ENCODE measurements around the gene PAFAH1B1.
"Not testable (repeated sequence)": the region's sequence is repeated elsewhere in the genome, so short reads cannot be mapped to it uniquely, and the experiment has no call there.

Gene PAFAH1B1

DNA sequence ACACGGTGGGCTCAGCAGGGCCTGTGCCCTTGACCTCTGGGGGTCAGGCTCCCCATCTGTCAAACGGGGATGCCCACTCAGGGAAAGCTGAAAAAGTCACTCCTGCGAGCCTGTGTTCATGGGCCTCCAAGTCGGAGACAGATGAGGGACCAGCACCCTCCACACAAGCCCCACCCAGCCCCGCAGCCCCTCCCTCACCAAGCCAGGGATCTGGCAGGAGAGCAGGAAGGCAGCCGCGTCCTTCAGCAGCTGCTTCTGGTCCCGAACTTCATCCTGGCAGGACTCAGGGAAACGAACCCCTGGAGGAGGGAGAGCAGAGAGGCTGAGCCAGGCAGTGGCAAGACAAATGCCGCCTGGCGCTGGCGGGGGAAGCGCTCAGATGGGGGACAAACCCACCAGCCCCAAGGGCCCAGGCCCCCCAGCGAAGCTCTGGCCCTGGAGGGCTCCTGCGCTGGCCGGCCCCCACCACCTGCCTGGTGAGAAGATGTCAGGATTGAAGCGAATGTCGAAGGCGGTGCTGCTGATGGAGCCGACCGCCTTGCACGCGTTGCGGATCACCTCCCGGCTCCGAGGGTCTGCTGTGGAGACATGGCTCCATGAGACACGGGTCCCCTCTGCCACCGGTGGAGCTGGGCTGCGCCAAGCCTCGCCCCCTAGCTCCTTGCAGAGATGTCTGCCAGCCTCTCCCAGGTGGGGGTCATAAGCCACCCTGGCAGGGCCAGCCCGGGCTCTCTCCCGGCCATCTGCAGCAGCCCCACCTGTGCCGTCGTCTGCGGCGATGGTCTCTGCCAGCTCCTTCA, 102.7 kb downstream of the PAFAH1B1 start:
- Histone ChIP-seq H3K79me2 (ENCODE audit: control insufficient read depth, insufficient read depth, low read length) (no peaks in the 10 kb centered on the region), H2BK5ac (ENCODE audit: low read length) (no peak overlapping the region), H2AK5ac (ENCODE audit: low read length) (no peak overlapping the region), H3K4ac (ENCODE audit: low read depth, low read length) (no peak overlapping the region), H3K4me3 (ENCODE audit: low read length) (no peak overlapping the region), H3K79me1 (ENCODE audit: low read length) (no peaks in the 10 kb centered on the region), H3K9ac (ENCODE audit: low read length) (no peak overlapping the region), H3K56ac (ENCODE audit: low read length) (no peak overlapping the region), H2BK15ac (replicated peaks; ENCODE audit: low read depth) (no peak overlapping the region), H3K27ac (ENCODE audit: low read depth, low read length) (no peak overlapping the region), H3K36me3 (ENCODE audit: control insufficient read depth, insufficient read depth, low read length) (peaks cover 4% of the 10 kb centered on the region), H3K4me1 (ENCODE audit: control insufficient read depth, low read depth, low read length) (no peaks in the 10 kb centered on the region), H3K4me2 (ENCODE audit: low read length) (no peak overlapping the region), H2BK120ac (ENCODE audit: low read depth, low read length) (no peak overlapping the region), H3K27me3 (ENCODE audit: insufficient read depth, low read length, poor library complexity) (no peaks in the 10 kb centered on the region), H3K18ac (ENCODE audit: low read length) (no peak overlapping the region), H4K5ac (ENCODE audit: low read length) (no peak overlapping the region), H3K23ac (ENCODE audit: low read length) (no peak overlapping the region), H4K8ac (ENCODE audit: low read depth, low read length) (no peak overlapping the region)
- no CpG with 5 or more reads among the region's 36 CpGs for WGBS (ENCODE audit: extremely low coverage, insufficient coverage, low lambda C conversion rate)
- no peak for DNase-seq

GRCh38 chr17:2697611-2698162, 104.2 kb downstream of the PAFAH1B1 start:
- H3K4me3 ChIP-seq (ENCODE audit: low read length), result no peak overlapping the region
- H3K4me1 ChIP-seq (ENCODE audit: control insufficient read depth, low read depth, low read length), result no peaks in the 10 kb centered on the region
- no peak overlapping the region for H3K27ac ChIP-seq (ENCODE audit: low read depth, low read length)
- H3K4me2 ChIP-seq (ENCODE audit: low read length), result no peak overlapping the region
- H4K5ac ChIP-seq (ENCODE audit: low read length), result no peak overlapping the region
- H3K18ac ChIP-seq (ENCODE audit: low read length), result no peak overlapping the region
- WGBS (ENCODE audit: extremely low coverage, insufficient coverage, low lambda C conversion rate), result no CpG with 5 or more reads among the region's 40 CpGs
- no peak overlapping the region for H4K8ac ChIP-seq (ENCODE audit: low read depth, low read length)
- H2AK5ac ChIP-seq (ENCODE audit: low read length), result no peak overlapping the region
- no peaks in the 10 kb centered on the region for H3K79me2 ChIP-seq (ENCODE audit: control insufficient read depth, insufficient read depth, low read length)
- no peaks in the 10 kb centered on the region for H3K27me3 ChIP-seq (ENCODE audit: insufficient read depth, low read length, poor library complexity)
- no peaks in the 10 kb centered on the region for H3K79me1 ChIP-seq (ENCODE audit: low read length)
- H2BK5ac ChIP-seq (ENCODE audit: low read length), result no peak overlapping the region
- H2BK15ac ChIP-seq (replicated peaks; ENCODE audit: low read depth), result no peak overlapping the region
- H3K23ac ChIP-seq (ENCODE audit: low read length), result no peak overlapping the region
- no peak for DNase-seq
- no peak overlapping the region for H3K56ac ChIP-seq (ENCODE audit: low read length)
- H3K36me3 ChIP-seq (ENCODE audit: control insufficient read depth, insufficient read depth, low read length), result peaks cover 4% of the 10 kb centered on the region
- H3K4ac ChIP-seq (ENCODE audit: low read depth, low read length), result no peak overlapping the region
- H3K9ac ChIP-seq (ENCODE audit: low read length), result no peak overlapping the region
- H2BK120ac ChIP-seq (ENCODE audit: low read depth, low read length), result no peak overlapping the region

- not testable (repeated sequence) for DNase-seq; H4K8ac ChIP-seq (ENCODE audit: low read depth, low read length); H3K4me3 ChIP-seq (ENCODE audit: low read length)
Observed at GRCh38 chr17:2699216-2699805, 105.9 kb downstream of the PAFAH1B1 start.

DNA sequence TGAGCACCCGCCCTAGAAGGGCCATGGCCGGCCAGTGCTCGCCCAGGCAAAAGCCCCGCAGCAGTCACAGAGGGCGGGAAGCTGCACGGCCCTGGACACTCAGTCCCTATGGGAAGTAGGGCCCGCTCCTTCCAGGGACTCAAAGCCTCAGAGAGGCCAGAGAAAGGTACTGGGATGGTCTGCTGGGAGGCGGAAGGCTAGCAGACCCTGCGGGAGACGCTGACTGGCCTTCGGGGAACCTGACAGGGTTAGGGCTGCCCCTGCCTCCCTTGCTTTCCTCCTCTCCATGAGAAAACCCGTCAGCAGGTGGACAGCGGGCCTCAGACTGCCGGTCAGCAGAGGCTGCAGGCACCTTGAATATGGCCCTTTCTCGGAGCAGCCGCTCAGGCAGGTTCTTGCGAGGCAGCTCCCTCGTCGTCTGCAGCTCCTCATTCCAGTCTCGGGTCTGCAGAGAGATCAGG, 106.6 kb downstream of the PAFAH1B1 start:
- H3K36me3 ChIP-seq (ENCODE audit: control insufficient read depth, insufficient read depth, low read length), result peaks cover 4% of the 10 kb centered on the region
- peaks cover 2% of the 10 kb centered on the region for H3K79me2 ChIP-seq (ENCODE audit: control insufficient read depth, insufficient read depth, low read length)

More at GRCh38 chr17:2699216-2699805, 105.9 kb downstream of the PAFAH1B1 start:
- H3K56ac ChIP-seq (ENCODE audit: low read length); H2BK15ac ChIP-seq (replicated peaks; ENCODE audit: low read depth); H3K4me2 ChIP-seq (ENCODE audit: low read length); H3K4ac ChIP-seq (ENCODE audit: low read depth, low read length); H2BK5ac ChIP-seq (ENCODE audit: low read length); H3K23ac ChIP-seq (ENCODE audit: low read length); H3K36me3 ChIP-seq (ENCODE audit: control insufficient read depth, insufficient read depth, low read length); H3K79me2 ChIP-seq (ENCODE audit: control insufficient read depth, insufficient read depth, low read length); H4K5ac ChIP-seq (ENCODE audit: low read length); H2AK5ac ChIP-seq (ENCODE audit: low read length); H3K27ac ChIP-seq (ENCODE audit: low read depth, low read length); H3K79me1 ChIP-seq (ENCODE audit: low read length); H3K9ac ChIP-seq (ENCODE audit: low read length); H2BK120ac ChIP-seq (ENCODE audit: low read depth, low read length); H3K27me3 ChIP-seq (ENCODE audit: insufficient read depth, low read length, poor library complexity); H3K4me1 ChIP-seq (ENCODE audit: control insufficient read depth, low read depth, low read length); H3K18ac ChIP-seq (ENCODE audit: low read length): not testable (repeated sequence)
- WGBS (ENCODE audit: extremely low coverage, insufficient coverage, low lambda C conversion rate), result no CpG with 5 or more reads among the region's 18 CpGs

DNA sequence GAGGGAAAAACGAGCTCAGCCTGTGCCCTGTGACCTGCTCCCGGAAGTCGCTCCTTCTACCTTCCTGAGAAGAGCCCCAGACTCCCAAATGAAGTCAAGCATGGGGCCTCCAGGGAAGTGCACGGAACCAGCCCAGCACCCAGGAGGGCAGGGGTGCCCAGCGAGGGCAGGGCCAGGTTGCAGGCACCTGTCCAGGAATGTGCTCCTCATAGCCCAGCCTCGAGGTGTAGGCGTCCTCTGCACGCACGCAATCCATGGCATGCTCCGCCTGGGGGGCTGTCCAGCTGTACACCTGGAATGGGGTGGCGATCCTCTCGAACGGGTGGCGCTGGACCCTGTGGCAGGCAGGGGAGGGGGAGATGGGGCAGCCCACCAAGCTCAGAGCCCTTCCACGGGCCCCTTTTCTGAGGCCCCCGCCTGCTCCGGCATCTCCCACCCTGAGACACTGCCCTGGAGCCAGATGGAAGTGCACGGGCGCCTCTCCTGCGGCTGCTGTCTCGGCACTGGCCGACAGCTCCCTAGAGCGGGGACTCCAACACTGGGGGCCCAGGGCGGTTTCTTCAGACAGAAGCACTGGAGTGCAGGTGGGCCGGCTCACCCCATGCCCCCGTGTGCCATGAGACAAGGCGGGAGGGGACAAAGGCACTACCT, 107.2 kb downstream of the PAFAH1B1 start:
- Histone ChIP-seq H3K4me1 (ENCODE audit: control insufficient read depth, low read depth, low read length) (no peaks in the 10 kb centered on the region), H3K36me3 (ENCODE audit: control insufficient read depth, insufficient read depth, low read length) (peaks cover 4% of the 10 kb centered on the region), H2AK5ac (ENCODE audit: low read length) (no peak overlapping the region), H3K27ac (ENCODE audit: low read depth, low read length) (no peak overlapping the region), H2BK15ac (replicated peaks; ENCODE audit: low read depth) (no peak overlapping the region), H3K56ac (ENCODE audit: low read length) (no peak overlapping the region), H3K23ac (ENCODE audit: low read length) (no peak overlapping the region), H3K4me2 (ENCODE audit: low read length) (no peak overlapping the region), H2BK120ac (ENCODE audit: low read depth, low read length) (no peak overlapping the region), H3K4ac (ENCODE audit: low read depth, low read length) (no peak overlapping the region), H3K9ac (ENCODE audit: low read length) (no peak overlapping the region), H3K18ac (ENCODE audit: low read length) (no peak overlapping the region), H4K5ac (ENCODE audit: low read length) (no peak overlapping the region), H3K79me2 (ENCODE audit: control insufficient read depth, insufficient read depth, low read length) (peaks cover 4% of the 10 kb centered on the region), H4K8ac (ENCODE audit: low read depth, low read length) (no peak overlapping the region), H3K79me1 (ENCODE audit: low read length) (peaks cover 1% of the 10 kb centered on the region), H3K4me3 (ENCODE audit: low read length) (no peak overlapping the region), H3K27me3 (ENCODE audit: insufficient read depth, low read length, poor library complexity) (no peaks in the 10 kb centered on the region), H2BK5ac (ENCODE audit: low read length) (no peak overlapping the region)
- DNase-seq, result no peak
- no CpG with 5 or more reads among the region's 27 CpGs for WGBS (ENCODE audit: extremely low coverage, insufficient coverage, low lambda C conversion rate)

More for the DNA sequence above, 106.6 kb downstream of the PAFAH1B1 start:
- H3K27me3 ChIP-seq (ENCODE audit: insufficient read depth, low read length, poor library complexity), result no peaks in the 10 kb centered on the region
- no peaks in the 10 kb centered on the region for H3K4me1 ChIP-seq (ENCODE audit: control insufficient read depth, low read depth, low read length)
- WGBS (ENCODE audit: extremely low coverage, insufficient coverage, low lambda C conversion rate), result no CpG with 5 or more reads among the region's 20 CpGs
- no peak overlapping the region for H2BK120ac ChIP-seq (ENCODE audit: low read depth, low read length)
- no peak overlapping the region for H3K9ac ChIP-seq (ENCODE audit: low read length)
- no peak overlapping the region for H3K23ac ChIP-seq (ENCODE audit: low read length)
- no peak overlapping the region for H2AK5ac ChIP-seq (ENCODE audit: low read length)
- H4K5ac ChIP-seq (ENCODE audit: low read length), result no peak overlapping the region
- H3K27ac ChIP-seq (ENCODE audit: low read depth, low read length), result no peak overlapping the region
- H3K18ac ChIP-seq (ENCODE audit: low read length), result no peak overlapping the region
- no peak overlapping the region for H4K8ac ChIP-seq (ENCODE audit: low read depth, low read length)
- no peak overlapping the region for H3K4ac ChIP-seq (ENCODE audit: low read depth, low read length)
- no peak for DNase-seq
- H2BK15ac ChIP-seq (replicated peaks; ENCODE audit: low read depth), result no peak overlapping the region
- H3K4me2 ChIP-seq (ENCODE audit: low read length), result no peak overlapping the region
- no peak overlapping the region for H2BK5ac ChIP-seq (ENCODE audit: low read length)
- H3K4me3 ChIP-seq (ENCODE audit: low read length), result no peak overlapping the region
- H3K56ac ChIP-seq (ENCODE audit: low read length), result no peak overlapping the region
- no peaks in the 10 kb centered on the region for H3K79me1 ChIP-seq (ENCODE audit: low read length)

Measured in mesendoderm (in vitro differentiated cells).